ENCODE results near the gene ISOC1. TPM values are rescaled to one million over a fixed set of nuclear protein-coding genes. Genes with fewer than 3 reads are reported as not detected.

The ISOC1 gene
- polyA plus RNA-seq, 1 donor from 2014 or later: 34.0 TPM

DNA sequence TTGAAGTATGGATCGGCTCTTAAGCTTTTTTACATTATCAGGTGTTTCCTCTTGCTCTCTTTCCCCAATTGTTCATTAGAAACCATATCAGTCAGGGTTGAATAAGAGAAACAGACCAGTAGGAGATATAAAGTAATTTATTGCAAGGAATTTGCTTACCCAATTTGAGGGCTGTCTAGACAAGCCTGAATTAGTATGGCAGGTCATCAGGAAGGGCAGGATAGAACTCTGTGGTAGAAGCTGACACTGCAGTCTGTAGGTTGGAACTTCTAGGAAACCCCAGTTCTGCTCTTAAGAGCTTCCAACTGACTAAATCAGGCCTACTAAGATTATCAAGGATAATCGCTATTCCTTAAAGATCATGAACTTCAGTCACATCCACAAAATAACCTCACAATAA, 24.3 kb downstream of the ISOC1 start:
- no peaks in the 10 kb centered on the region for H3K9me3 ChIP-seq (ENCODE audit: low read length)
- no peak for TF ChIP-seq TAF1 (IDR thresholded peaks at IDR 0.05; ENCODE audit: low read depth)
- no peak for TF ChIP-seq POLR2AphosphoS5 (IDR thresholded peaks at IDR 0.05)
- no peak for TF ChIP-seq EP300 (conservative IDR thresholded peaks at IDR 0.05; ENCODE audit: poor library complexity, severe bottlenecking)
- TF ChIP-seq EZH2 (IDR thresholded peaks at IDR 0.05; ENCODE audit: borderline replicate concordance, insufficient read depth, low read length, poor library complexity, severe bottlenecking): no peak
- no peak for TF ChIP-seq RAD21 (conservative IDR thresholded peaks at IDR 0.05)
- no peak for TF ChIP-seq MXI1 (conservative IDR thresholded peaks at IDR 0.05; ENCODE audit: poor library complexity, severe bottlenecking)
- TF ChIP-seq, protein P1, sequence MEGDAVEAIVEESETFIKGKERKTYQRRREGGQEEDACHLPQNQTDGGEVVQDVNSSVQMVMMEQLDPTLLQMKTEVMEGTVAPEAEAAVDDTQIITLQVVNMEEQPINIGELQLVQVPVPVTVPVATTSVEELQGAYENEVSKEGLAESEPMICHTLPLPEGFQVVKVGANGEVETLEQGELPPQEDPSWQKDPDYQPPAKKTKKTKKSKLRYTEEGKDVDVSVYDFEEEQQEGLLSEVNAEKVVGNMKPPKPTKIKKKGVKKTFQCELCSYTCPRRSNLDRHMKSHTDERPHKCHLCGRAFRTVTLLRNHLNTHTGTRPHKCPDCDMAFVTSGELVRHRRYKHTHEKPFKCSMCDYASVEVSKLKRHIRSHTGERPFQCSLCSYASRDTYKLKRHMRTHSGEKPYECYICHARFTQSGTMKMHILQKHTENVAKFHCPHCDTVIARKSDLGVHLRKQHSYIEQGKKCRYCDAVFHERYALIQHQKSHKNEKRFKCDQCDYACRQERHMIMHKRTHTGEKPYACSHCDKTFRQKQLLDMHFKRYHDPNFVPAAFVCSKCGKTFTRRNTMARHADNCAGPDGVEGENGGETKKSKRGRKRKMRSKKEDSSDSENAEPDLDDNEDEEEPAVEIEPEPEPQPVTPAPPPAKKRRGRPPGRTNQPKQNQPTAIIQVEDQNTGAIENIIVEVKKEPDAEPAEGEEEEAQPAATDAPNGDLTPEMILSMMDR (IDR thresholded peaks at IDR 0.05; ENCODE audit: poor library complexity, severe bottlenecking): no peak
- no peak for TF ChIP-seq SMC3 (conservative IDR thresholded peaks at IDR 0.05; ENCODE audit: poor library complexity)
- TF ChIP-seq, protein P2, sequence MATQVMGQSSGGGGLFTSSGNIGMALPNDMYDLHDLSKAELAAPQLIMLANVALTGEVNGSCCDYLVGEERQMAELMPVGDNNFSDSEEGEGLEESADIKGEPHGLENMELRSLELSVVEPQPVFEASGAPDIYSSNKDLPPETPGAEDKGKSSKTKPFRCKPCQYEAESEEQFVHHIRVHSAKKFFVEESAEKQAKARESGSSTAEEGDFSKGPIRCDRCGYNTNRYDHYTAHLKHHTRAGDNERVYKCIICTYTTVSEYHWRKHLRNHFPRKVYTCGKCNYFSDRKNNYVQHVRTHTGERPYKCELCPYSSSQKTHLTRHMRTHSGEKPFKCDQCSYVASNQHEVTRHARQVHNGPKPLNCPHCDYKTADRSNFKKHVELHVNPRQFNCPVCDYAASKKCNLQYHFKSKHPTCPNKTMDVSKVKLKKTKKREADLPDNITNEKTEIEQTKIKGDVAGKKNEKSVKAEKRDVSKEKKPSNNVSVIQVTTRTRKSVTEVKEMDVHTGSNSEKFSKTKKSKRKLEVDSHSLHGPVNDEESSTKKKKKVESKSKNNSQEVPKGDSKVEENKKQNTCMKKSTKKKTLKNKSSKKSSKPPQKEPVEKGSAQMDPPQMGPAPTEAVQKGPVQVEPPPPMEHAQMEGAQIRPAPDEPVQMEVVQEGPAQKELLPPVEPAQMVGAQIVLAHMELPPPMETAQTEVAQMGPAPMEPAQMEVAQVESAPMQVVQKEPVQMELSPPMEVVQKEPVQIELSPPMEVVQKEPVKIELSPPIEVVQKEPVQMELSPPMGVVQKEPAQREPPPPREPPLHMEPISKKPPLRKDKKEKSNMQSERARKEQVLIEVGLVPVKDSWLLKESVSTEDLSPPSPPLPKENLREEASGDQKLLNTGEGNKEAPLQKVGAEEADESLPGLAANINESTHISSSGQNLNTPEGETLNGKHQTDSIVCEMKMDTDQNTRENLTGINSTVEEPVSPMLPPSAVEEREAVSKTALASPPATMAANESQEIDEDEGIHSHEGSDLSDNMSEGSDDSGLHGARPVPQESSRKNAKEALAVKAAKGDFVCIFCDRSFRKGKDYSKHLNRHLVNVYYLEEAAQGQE (IDR thresholded peaks at IDR 0.05; ENCODE audit: borderline replicate concordance): no peak
- no peak overlapping the region for H2AFZ ChIP-seq (ENCODE audit: low read depth, low read length)
- H3K27ac ChIP-seq (ENCODE audit: low read length): no peak overlapping the region
- no peaks in the 10 kb centered on the region for H4K20me1 ChIP-seq (ENCODE audit: insufficient read depth)
- no peaks in the 10 kb centered on the region for H3K79me2 ChIP-seq (replicated peaks; ENCODE audit: insufficient read depth, low read length)
- no peaks in the 10 kb centered on the region for H3K36me3 ChIP-seq (ENCODE audit: insufficient read depth, low read length)
- no peak overlapping the region for H3K9ac ChIP-seq (ENCODE audit: low read length)
- H3K27me3 ChIP-seq (ENCODE audit: insufficient read depth, low read depth, low read length): no peaks in the 10 kb centered on the region
- H3K4me2 ChIP-seq (ENCODE audit: low read length): no peak overlapping the region
- H3F3A ChIP-seq (ENCODE audit: insufficient read depth, low read length, poor library complexity, severe bottlenecking): no peaks in the 10 kb centered on the region
- H3K4me3 ChIP-seq (ENCODE audit: low read length): no peak overlapping the region
- no peaks in the 10 kb centered on the region for H3K9me2 ChIP-seq (ENCODE audit: insufficient read depth, low read length)

DNA sequence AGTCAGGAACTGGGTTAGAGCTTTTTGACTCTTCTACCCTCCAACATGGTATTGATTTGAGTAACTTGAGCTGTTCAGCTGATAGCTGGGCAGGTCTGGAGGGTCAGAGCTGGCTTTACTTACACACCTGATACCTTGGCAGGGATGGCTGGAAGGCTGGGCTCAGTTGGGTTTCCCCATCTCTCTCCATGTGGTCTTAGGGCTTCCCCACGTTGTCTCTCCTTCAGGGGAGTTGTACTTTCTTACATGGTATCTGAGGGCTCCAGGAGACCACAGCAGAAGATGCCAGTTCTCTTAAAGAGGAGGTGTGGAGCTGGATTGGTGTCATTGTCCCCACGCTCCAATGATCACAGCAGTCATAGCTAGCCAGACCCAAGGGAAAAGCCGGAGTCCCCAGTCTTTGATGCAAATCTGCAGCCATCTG, 25.6 kb downstream of the ISOC1 start:
- no peaks in the 10 kb centered on the region for H3K79me2 ChIP-seq (replicated peaks; ENCODE audit: insufficient read depth, low read length)
- TF ChIP-seq EZH2 (IDR thresholded peaks at IDR 0.05; ENCODE audit: borderline replicate concordance, insufficient read depth, low read length, poor library complexity, severe bottlenecking): no peak
- TF ChIP-seq TAF1 (IDR thresholded peaks at IDR 0.05; ENCODE audit: low read depth): no peak
- no peak for TF ChIP-seq EP300 (conservative IDR thresholded peaks at IDR 0.05; ENCODE audit: poor library complexity, severe bottlenecking)
- no peak overlapping the region for H2AFZ ChIP-seq (ENCODE audit: low read depth, low read length)
- H3K4me3 ChIP-seq (ENCODE audit: low read length): no peak overlapping the region
- H3K4me2 ChIP-seq (ENCODE audit: low read length): no peak overlapping the region
- H3K9ac ChIP-seq (ENCODE audit: low read length): no peak overlapping the region
- H3K9me3 ChIP-seq (ENCODE audit: low read length): no peaks in the 10 kb centered on the region
- H3K36me3 ChIP-seq (ENCODE audit: insufficient read depth, low read length): no peaks in the 10 kb centered on the region
- no peaks in the 10 kb centered on the region for H3K9me2 ChIP-seq (ENCODE audit: insufficient read depth, low read length)
- no peaks in the 10 kb centered on the region for H4K20me1 ChIP-seq (ENCODE audit: insufficient read depth)
- H3K27ac ChIP-seq (ENCODE audit: low read length): no peak overlapping the region
- no peaks in the 10 kb centered on the region for H3K27me3 ChIP-seq (ENCODE audit: insufficient read depth, low read depth, low read length)
- no peaks in the 10 kb centered on the region for H3F3A ChIP-seq (ENCODE audit: insufficient read depth, low read length, poor library complexity, severe bottlenecking)

Measured in neural cell (in vitro differentiated cells).